Fibroblast of lung (primary cell): ENCODE data around the gene FAM117A. TPM values are rescaled to one million over a fixed set of nuclear protein-coding genes. Genes with fewer than 3 reads are reported as not detected.

ENCODE experiments used
- DNase-seq, 2 donors: peaks; one replicate each; pipeline versions ENCODE4 v3.0.0 to v3.0.0-alpha.2; 2010; ENCODE audit warnings: low read depth in 2 of 2
- H2AFZ ChIP-seq: 2 replicates; pipeline ENCODE4 v1.5.1; 2012; ENCODE audit warnings: low read length, control low read depth, inconsistent platforms
- H3K27ac ChIP-seq: 2 replicates; pipeline ENCODE4 v1.5.1; 2011; ENCODE audit warnings: low read length, control low read depth; ENCODE audit not compliant: insufficient read depth
- H3K27me3 ChIP-seq: 2 replicates; pipeline ENCODE4 v1.5.1; 2011; ENCODE audit warnings: mild to moderate bottlenecking, low read length; ENCODE audit not compliant: control insufficient read depth, insufficient read depth
- H3K36me3 ChIP-seq: 2 replicates; pipeline ENCODE4 v1.5.1; 2011; ENCODE audit warnings: low read length; ENCODE audit not compliant: control insufficient read depth, insufficient read depth
- H3K4me1 ChIP-seq: 2 replicates; pipeline ENCODE4 v1.5.1; 2011; ENCODE audit warnings: low read length; ENCODE audit not compliant: control insufficient read depth, insufficient read depth; ENCODE audit errors: extremely low read depth
- H3K4me2 ChIP-seq: 2 replicates; pipeline ENCODE4 v1.5.1; 2011; ENCODE audit warnings: low read length, control low read depth; ENCODE audit not compliant: insufficient read depth; ENCODE audit errors: extremely low read depth
- H3K4me3 ChIP-seq, 4 experiments: fragments of 200-600 bp in 1 of 4; sonication (generic) in 1 of 4; replicated peaks in 1 of 4; 2 replicates each; pipeline ENCODE4 v1.5.1; 2011 to 2016; ENCODE audit warnings: low read length in 4 of 4, low read depth in 3 of 4, mild to moderate bottlenecking in 3 of 4, control low read depth in 2 of 4, inconsistent platforms in 1 of 4, mixed read lengths in 1 of 4; ENCODE audit not compliant: insufficient read depth in 1 of 4; ENCODE audit errors: control extremely low read depth in 1 of 4
- H3K79me2 ChIP-seq: 2 replicates; pipeline ENCODE4 v1.5.1; 2012; ENCODE audit warnings: mild to moderate bottlenecking, low read length, inconsistent platforms; ENCODE audit not compliant: control insufficient read depth, insufficient read depth
- H3K9ac ChIP-seq: 2 replicates; pipeline ENCODE4 v1.5.1; 2011; ENCODE audit warnings: mild to moderate bottlenecking, low read length, control low read depth; ENCODE audit not compliant: insufficient read depth
- H3K9me3 ChIP-seq: 2 replicates; pipeline ENCODE4 v1.5.1; 2012; ENCODE audit warnings: low read depth, low read length; ENCODE audit not compliant: control insufficient read depth, insufficient read depth
- H4K20me1 ChIP-seq: 2 replicates; pipeline ENCODE4 v1.5.1; 2011; ENCODE audit warnings: low read length; ENCODE audit not compliant: control insufficient read depth, insufficient read depth; ENCODE audit errors: extremely low read depth
- EZH2 ChIP-seq: IDR thresholded peaks from 2 replicates; pipeline ENCODE4 v1.5.1; 2012; ENCODE audit warnings: low read length, control low read depth, mild to moderate bottlenecking; ENCODE audit errors: missing control alignments
- polyA plus RNA-seq, 2 donors: library from polyadenylated mRNA; depleted of rRNA in 1 of 2; stranded (reverse) in 1 of 2; unstranded in 1 of 2; fragments of >200 nt; gene quantifications; 2 replicates each; pipeline ENCODE4 v1.2.1, GENCODE V29; 2011 to 2012; ENCODE audit warnings: missing spikeins in 1 of 2
- total RNA-seq: library from RNA; depleted of rRNA; stranded (reverse); fragments of >200 nt; gene quantifications from 2 replicates; pipeline ENCODE4 v1.2.1, GENCODE V29; 2014
- TF ChIP-seq, protein P1 (sequence below), 2 donors: IDR thresholded peaks in 1 of 2; conservative IDR thresholded peaks in 1 of 2; 1 replicate in 1 of 2; 2 replicates in 1 of 2; pipeline ENCODE4 v1.5.1; 2011 to 2012; ENCODE audit warnings: low read length in 2 of 2, control low read depth in 1 of 2, inconsistent platforms in 1 of 2, low read depth in 1 of 2, mild to moderate bottlenecking in 1 of 2

FAM117A gene
- total and polyA plus RNA-seq, 2 donors (not counting 1 experiment from before 2014, with no cell fraction given), result 2.4 to 3.3 TPM

DNA sequence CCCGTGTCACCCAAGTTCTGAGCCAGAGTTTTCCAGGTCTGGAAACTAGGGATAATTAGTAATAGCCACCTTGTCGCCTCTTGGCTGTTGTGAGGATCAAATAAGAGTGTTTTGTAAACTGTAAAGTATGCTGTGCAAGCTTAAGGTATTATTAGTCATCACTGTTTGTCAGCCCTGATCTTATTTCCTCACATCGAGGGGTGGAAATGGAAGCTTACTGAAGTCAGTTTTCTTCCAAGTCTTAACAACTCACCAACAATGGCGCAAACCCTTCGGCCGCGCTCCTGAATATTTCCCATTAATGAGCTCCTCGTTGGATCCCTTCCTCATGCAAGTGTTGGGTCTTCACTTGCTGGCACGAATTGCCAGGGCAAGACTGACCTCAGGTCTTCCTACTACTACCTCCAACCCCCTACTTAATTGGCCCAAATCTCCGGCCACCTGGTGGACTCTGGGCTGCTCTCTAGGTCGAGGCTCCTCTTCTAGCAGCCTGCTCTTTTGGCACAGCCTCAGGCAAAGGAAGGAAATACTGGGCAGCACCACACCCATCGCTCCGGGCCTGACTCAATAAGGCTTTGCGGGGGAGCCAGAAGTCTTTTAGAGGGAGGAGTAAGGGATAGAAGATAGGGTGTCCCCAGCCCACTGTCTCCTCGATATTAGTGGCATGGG lies 55.3 kb downstream of the FAM117A start:
- H2AFZ ChIP-seq, result peak overlapping the region; percentile 90
- H3K27ac ChIP-seq, result peak overlapping the region; percentile 96
- no peaks in the 10 kb centered on the region for H4K20me1 ChIP-seq
- H3K4me2 ChIP-seq, result peak overlapping the region; percentile 94
- no peak for TF ChIP-seq EZH2
- TF ChIP-seq, protein P1, sequence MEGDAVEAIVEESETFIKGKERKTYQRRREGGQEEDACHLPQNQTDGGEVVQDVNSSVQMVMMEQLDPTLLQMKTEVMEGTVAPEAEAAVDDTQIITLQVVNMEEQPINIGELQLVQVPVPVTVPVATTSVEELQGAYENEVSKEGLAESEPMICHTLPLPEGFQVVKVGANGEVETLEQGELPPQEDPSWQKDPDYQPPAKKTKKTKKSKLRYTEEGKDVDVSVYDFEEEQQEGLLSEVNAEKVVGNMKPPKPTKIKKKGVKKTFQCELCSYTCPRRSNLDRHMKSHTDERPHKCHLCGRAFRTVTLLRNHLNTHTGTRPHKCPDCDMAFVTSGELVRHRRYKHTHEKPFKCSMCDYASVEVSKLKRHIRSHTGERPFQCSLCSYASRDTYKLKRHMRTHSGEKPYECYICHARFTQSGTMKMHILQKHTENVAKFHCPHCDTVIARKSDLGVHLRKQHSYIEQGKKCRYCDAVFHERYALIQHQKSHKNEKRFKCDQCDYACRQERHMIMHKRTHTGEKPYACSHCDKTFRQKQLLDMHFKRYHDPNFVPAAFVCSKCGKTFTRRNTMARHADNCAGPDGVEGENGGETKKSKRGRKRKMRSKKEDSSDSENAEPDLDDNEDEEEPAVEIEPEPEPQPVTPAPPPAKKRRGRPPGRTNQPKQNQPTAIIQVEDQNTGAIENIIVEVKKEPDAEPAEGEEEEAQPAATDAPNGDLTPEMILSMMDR (conservative IDR thresholded peaks at IDR 0.05 in 1 of 2, IDR thresholded peaks at IDR 0.05 in 1 of 2; ENCODE audit: low read depth in 1 of 2, low read length in 2 of 2), result no peak
- peak in 1 of 2 donors; percentile 15 for DNase-seq
- peak overlapping the region; percentile 68 to 98 (median 91) for H3K4me3 ChIP-seq
- no peaks in the 10 kb centered on the region for H3K9me3 ChIP-seq
- H3K79me2 ChIP-seq, result peaks cover 13% of the 10 kb centered on the region
- peaks cover 11% of the 10 kb centered on the region for H3K36me3 ChIP-seq
- peaks cover 5% of the 10 kb centered on the region for H3K4me1 ChIP-seq
- no peaks in the 10 kb centered on the region for H3K27me3 ChIP-seq
- peak overlapping the region; percentile 35 for H3K9ac ChIP-seq

DNA sequence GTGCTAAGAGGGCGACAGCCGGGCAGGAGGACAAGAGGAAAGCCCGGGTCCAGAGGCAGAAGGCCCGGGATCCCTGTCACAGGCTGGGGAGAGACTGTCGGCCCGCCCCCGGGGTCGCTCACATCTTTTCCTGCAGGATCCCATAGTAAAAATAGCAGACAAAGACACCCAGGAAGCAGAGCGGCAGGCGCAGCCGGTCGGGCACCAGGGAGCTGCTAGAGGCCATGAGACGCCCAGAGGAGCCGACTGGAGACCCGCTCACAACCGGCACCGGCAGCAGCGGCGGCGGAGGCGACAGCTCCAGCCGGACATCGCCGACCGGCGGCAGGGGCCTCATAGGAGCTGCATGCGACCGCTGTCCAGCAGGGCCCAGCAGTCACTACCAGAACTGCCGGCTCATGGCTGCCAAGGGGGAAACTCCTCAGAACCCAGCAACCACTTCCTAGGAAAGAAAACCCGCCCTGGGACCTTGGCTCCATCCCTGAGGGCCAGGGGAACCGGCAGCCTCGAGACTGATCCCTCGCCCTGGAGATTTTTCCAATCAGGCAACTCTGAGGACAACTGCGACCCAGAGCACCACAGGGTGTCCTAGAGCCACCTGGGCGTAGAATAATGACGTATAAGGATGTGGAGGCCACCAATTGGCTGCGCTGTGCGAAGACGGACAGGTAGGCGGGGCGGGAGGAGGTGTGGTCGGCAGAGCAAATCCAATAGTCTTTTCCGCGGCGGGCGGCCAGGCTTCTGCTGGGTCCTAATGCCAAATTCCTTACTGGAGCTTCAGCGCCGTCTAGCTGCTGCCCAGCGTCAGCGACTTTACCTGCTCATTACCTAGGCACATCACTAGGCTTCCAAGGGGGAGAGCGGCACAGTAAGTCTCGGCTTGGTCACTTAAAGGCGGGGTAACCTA lies 56.1 kb downstream of the FAM117A start, which contains the start of gene SLC35B1:
Gene SLC35B1, minus strand, starts transcription at position 357 of the 907 bp plus-strand sequence. Its CDS starts 131 bp downstream, at position 226.
- Histone ChIP-seq H3K36me3 (peaks cover 16% of the 10 kb centered on the region), H3K27me3 (no peaks in the 10 kb centered on the region), H2AFZ (peak within 1 kb of the TSS; percentile 93), H3K4me1 (peaks cover 5% of the 10 kb centered on the region), H3K9ac (peak within 1 kb of the TSS; percentile 98), H3K79me2 (peaks cover 13% of the 10 kb centered on the region), H3K4me3 (peak within 1 kb of the TSS; percentile 86 to 98 (median 93)), H3K4me2 (peak within 1 kb of the TSS; percentile 94), H4K20me1 (no peaks in the 10 kb centered on the region), H3K27ac (peak within 1 kb of the TSS; percentile 96), H3K9me3 (no peaks in the 10 kb centered on the region)
- TF ChIP-seq, protein P1 (conservative IDR thresholded peaks at IDR 0.05 in 1 of 2, IDR thresholded peaks at IDR 0.05 in 1 of 2; ENCODE audit: low read depth in 1 of 2, low read length in 2 of 2), result peak; percentile 78 to 94
- no peak for TF ChIP-seq EZH2
- peak; percentile 99 for DNase-seq

DNA sequence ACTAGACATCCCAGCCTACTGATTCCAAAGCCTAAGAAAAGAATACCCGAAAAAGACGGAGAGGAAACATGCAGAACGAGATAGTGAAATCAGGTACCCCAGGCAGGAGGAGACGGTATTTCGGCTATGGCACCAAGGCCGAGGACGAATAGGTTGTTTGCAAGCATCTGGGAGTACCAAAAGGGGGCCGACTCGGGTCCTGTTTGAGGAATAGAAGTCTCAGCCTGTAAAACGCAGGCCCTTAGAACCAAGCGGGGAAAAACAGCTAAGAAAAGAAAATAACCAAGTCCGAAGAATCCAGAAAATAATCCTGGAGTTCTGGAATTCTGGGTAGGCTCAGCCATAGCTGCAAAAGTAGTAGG lies 56.7 kb downstream of the FAM117A start:
- peaks cover 17% of the 10 kb centered on the region for H3K36me3 ChIP-seq
- H3K9me3 ChIP-seq, result no peaks in the 10 kb centered on the region
- H3K4me2 ChIP-seq, result peak overlapping the region; percentile 82
- H3K4me1 ChIP-seq, result peaks cover 5% of the 10 kb centered on the region
- peak overlapping the region; percentile 98 for H3K9ac ChIP-seq
- peak overlapping the region; percentile 96 for H3K27ac ChIP-seq
- no peaks in the 10 kb centered on the region for H3K27me3 ChIP-seq
- peak overlapping the region; percentile 93 for H2AFZ ChIP-seq
- peak overlapping the region; percentile 86 to 98 (median 93) for H3K4me3 ChIP-seq
- H4K20me1 ChIP-seq, result no peaks in the 10 kb centered on the region
- DNase-seq, result no peak
- TF ChIP-seq, protein P1 (conservative IDR thresholded peaks at IDR 0.05 in 1 of 2, IDR thresholded peaks at IDR 0.05 in 1 of 2; ENCODE audit: low read depth in 1 of 2, low read length in 2 of 2), result peak in 1 of 2 donors; percentile 12
- no peak for TF ChIP-seq EZH2
- H3K79me2 ChIP-seq, result peaks cover 13% of the 10 kb centered on the region
